GM23338 (cell line): ENCODE results near the gene PTPRF. TPM values are rescaled to one million over a fixed set of nuclear protein-coding genes. Genes with fewer than 3 reads are reported as not detected.

Experiments used
- ATAC-seq: fragments of 200-7000 bp; cut with Tn5 transposase; 3 replicates; pipeline ENCODE4 v1.9.1; 2020
- DNase-seq: peaks from one replicate; pipeline ENCODE4 v3.0.0-alpha.2; 2015; ENCODE audit warnings: low spot score
- H2AFZ ChIP-seq: fragments of 200-600 bp; sonication (generic); 2 replicates; pipeline ENCODE4 v1.8.0; 2016; ENCODE audit warnings: antibody characterized with exemption, mild to moderate bottlenecking, moderate library complexity
- H3F3A ChIP-seq: fragments of 200-600 bp; sonication (generic); replicated peaks from 2 replicates; pipeline ENCODE4 v1.8.0; 2017; ENCODE audit warnings: antibody characterized with exemption, mixed run types, low read depth
- H3K27ac ChIP-seq: fragments of 200-600 bp; sonication (generic); 2 replicates; pipeline ENCODE4 v1.6.1; 2016; ENCODE audit warnings: low read depth
- H3K27me3 ChIP-seq: fragments of 200-600 bp; sonication (generic); 2 replicates; pipeline ENCODE4 v1.8.0; 2016; ENCODE audit warnings: mild to moderate bottlenecking, mixed run types, moderate library complexity; ENCODE audit not compliant: insufficient read depth
- H3K36me3 ChIP-seq: fragments of 200-600 bp; sonication (generic); 2 replicates; pipeline ENCODE4 v1.8.0; 2016; ENCODE audit warnings: mild to moderate bottlenecking; ENCODE audit not compliant: insufficient read depth
- H3K4me1 ChIP-seq: fragments of 200-600 bp; sonication (generic); 2 replicates; pipeline ENCODE4 v1.8.0; 2016; ENCODE audit warnings: mild to moderate bottlenecking, moderate library complexity; ENCODE audit not compliant: insufficient read depth
- H3K4me2 ChIP-seq: fragments of 200-600 bp; sonication (generic); 2 replicates; pipeline ENCODE4 v1.7.1; 2017; ENCODE audit warnings: mixed run types
- H3K4me3 ChIP-seq: fragments of 200-600 bp; sonication (generic); 2 replicates; pipeline ENCODE4 v1.6.1; 2016; ENCODE audit warnings: mixed run types
- H3K79me2 ChIP-seq: fragments of 200-600 bp; sonication (generic); replicated peaks from 2 replicates; pipeline ENCODE4 v1.8.0; 2017; ENCODE audit warnings: mild to moderate bottlenecking; ENCODE audit not compliant: insufficient read depth
- H3K9me2 ChIP-seq: fragments of 200-600 bp; sonication (generic); 2 replicates; pipeline ENCODE4 v1.8.0; 2017; ENCODE audit not compliant: insufficient read depth
- H4K20me1 ChIP-seq: fragments of 200-600 bp; sonication (generic); replicated peaks from 2 replicates; pipeline ENCODE4 v1.8.0; 2017; ENCODE audit warnings: mild to moderate bottlenecking; ENCODE audit not compliant: insufficient read depth
- H3K27ac Mint-ChIP-seq: 2 replicates; pipeline ENCODE4 v1.8.0; 2020; ENCODE audit warnings: inconsistent platforms, mild to moderate bottlenecking, moderate library complexity, mixed read lengths
- H3K27me3 Mint-ChIP-seq: 3 replicates; pipeline ENCODE4 v1.8.0; 2022; ENCODE audit warnings: low read depth, mild to moderate bottlenecking, moderate library complexity, mixed read lengths, inconsistent platforms; ENCODE audit not compliant: insufficient read depth, poor library complexity
- H3K36me3 Mint-ChIP-seq: 3 replicates; pipeline ENCODE4 v1.8.0; 2021; ENCODE audit warnings: low read depth, mild to moderate bottlenecking, inconsistent platforms, moderate library complexity, mixed read lengths
- H3K4me1 Mint-ChIP-seq: 3 replicates; pipeline ENCODE4 v1.8.0; 2020; ENCODE audit warnings: mild to moderate bottlenecking, inconsistent platforms, mixed read lengths
- H3K4me3 Mint-ChIP-seq: 3 replicates; pipeline ENCODE4 v1.8.0; 2021; ENCODE audit warnings: moderate library complexity, mild to moderate bottlenecking, inconsistent platforms, mixed read lengths
- H3K9me3 Mint-ChIP-seq: 3 replicates; pipeline ENCODE4 v1.8.0; 2020; ENCODE audit warnings: moderate library complexity, mild to moderate bottlenecking, inconsistent platforms, mixed read lengths
- CREB1 ChIP-seq: fragments of 250-450 bp; sonication (Bioruptor Pico); IDR thresholded peaks from 2 replicates; pipeline ENCODE4 v1.5.0; 2020; ENCODE audit warnings: low read depth, mild to moderate bottlenecking, moderate library complexity
- EZH2 ChIP-seq: fragments of 200-600 bp; sonication (generic); IDR thresholded peaks from one replicate; pipeline ENCODE4 v1.8.0; 2017; ENCODE audit warnings: antibody characterized with exemption, mild to moderate bottlenecking, low read depth; ENCODE audit not compliant: unreplicated experiment
- JUNB ChIP-seq: IDR thresholded peaks from one replicate; pipeline ENCODE4 v1.6.1; 2016; ENCODE audit warnings: antibody characterized with exemption; ENCODE audit not compliant: unreplicated experiment
- NANOG ChIP-seq: IDR thresholded peaks from 2 replicates; pipeline ENCODE4 v1.6.1; 2016; ENCODE audit warnings: antibody characterized with exemption, borderline replicate concordance
- POLR2AphosphoS5 ChIP-seq: IDR thresholded peaks from 2 replicates; pipeline ENCODE4 v1.6.1; 2016; ENCODE audit warnings: antibody characterized with exemption, low read depth
- ZNF114 ChIP-seq: fragments of 250-450 bp; sonication (Bioruptor Pico); IDR thresholded peaks from 2 replicates; pipeline ENCODE4 v1.5.0; 2020; ENCODE audit warnings: mild to moderate bottlenecking, moderate library complexity
- polyA plus RNA-seq: library from polyadenylated mRNA; unstranded; fragments of >200 nt; fragmentation: Nextera tagmentation; extraction: Ambion mirVana; gene quantifications from 2 replicates; pipeline ENCODE4 v1.2.1, GENCODE V29; 2016
- total RNA-seq: library from RNA; depleted of rRNA; stranded (reverse); fragments of >200 nt; shearing (Covaris generic); gene quantifications from 2 replicates; pipeline ENCODE4 v1.2.3, GENCODE V29; 2014
- TF ChIP-seq, protein P1 (sequence below): fragments of 250-450 bp; sonication (Bioruptor Pico); IDR thresholded peaks from 2 replicates; pipeline ENCODE4 v1.5.0; 2020; ENCODE audit warnings: mild to moderate bottlenecking, moderate library complexity
- TF ChIP-seq, protein P2 (sequence below): IDR thresholded peaks from one replicate; pipeline ENCODE4 v1.6.1; 2018; ENCODE audit warnings: antibody characterized with exemption; ENCODE audit not compliant: unreplicated experiment
- TF ChIP-seq, protein P3 (sequence below): IDR thresholded peaks from 2 replicates; pipeline ENCODE4 v1.6.1; 2016; ENCODE audit warnings: antibody characterized with exemption

The PTPRF gene
- total and polyA plus RNA-seq, 2 experiments from 2014 or later: 52.4 to 173 TPM

DNA sequence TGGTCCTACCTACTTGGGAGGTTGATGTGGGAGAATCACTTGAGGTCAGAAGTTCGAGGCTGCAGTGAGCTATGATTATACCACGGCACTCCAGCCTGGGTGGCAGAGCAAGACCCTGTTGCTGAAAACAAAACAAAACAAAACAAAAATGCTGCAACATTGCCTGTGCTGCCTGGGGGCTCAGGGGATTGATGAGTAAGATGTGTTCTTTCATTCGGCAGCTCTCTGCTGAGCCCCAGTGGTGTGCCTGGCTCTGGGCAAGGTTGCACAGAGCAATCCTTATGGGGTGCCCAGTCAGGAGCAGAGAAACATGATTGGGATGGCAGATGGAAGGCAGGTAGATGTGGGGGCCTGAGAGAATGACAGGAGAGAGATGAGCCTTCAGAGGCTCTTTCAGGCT, 90.7 kb downstream of the PTPRF start:
- Mint-ChIP-seq H3K4me3 (no peak overlapping the region), H3K27ac (no peak overlapping the region), H3K36me3 (peaks cover 61% of the 10 kb centered on the region), H3K9me3 (no peaks in the 10 kb centered on the region), H3K4me1 (no peaks in the 10 kb centered on the region), H3K27me3 (peaks cover 7% of the 10 kb centered on the region)
- no peak for TF ChIP-seq CREB1 (CRISPR knock-in tag)
- TF ChIP-seq EZH2: no peak
- TF ChIP-seq, protein P1, sequence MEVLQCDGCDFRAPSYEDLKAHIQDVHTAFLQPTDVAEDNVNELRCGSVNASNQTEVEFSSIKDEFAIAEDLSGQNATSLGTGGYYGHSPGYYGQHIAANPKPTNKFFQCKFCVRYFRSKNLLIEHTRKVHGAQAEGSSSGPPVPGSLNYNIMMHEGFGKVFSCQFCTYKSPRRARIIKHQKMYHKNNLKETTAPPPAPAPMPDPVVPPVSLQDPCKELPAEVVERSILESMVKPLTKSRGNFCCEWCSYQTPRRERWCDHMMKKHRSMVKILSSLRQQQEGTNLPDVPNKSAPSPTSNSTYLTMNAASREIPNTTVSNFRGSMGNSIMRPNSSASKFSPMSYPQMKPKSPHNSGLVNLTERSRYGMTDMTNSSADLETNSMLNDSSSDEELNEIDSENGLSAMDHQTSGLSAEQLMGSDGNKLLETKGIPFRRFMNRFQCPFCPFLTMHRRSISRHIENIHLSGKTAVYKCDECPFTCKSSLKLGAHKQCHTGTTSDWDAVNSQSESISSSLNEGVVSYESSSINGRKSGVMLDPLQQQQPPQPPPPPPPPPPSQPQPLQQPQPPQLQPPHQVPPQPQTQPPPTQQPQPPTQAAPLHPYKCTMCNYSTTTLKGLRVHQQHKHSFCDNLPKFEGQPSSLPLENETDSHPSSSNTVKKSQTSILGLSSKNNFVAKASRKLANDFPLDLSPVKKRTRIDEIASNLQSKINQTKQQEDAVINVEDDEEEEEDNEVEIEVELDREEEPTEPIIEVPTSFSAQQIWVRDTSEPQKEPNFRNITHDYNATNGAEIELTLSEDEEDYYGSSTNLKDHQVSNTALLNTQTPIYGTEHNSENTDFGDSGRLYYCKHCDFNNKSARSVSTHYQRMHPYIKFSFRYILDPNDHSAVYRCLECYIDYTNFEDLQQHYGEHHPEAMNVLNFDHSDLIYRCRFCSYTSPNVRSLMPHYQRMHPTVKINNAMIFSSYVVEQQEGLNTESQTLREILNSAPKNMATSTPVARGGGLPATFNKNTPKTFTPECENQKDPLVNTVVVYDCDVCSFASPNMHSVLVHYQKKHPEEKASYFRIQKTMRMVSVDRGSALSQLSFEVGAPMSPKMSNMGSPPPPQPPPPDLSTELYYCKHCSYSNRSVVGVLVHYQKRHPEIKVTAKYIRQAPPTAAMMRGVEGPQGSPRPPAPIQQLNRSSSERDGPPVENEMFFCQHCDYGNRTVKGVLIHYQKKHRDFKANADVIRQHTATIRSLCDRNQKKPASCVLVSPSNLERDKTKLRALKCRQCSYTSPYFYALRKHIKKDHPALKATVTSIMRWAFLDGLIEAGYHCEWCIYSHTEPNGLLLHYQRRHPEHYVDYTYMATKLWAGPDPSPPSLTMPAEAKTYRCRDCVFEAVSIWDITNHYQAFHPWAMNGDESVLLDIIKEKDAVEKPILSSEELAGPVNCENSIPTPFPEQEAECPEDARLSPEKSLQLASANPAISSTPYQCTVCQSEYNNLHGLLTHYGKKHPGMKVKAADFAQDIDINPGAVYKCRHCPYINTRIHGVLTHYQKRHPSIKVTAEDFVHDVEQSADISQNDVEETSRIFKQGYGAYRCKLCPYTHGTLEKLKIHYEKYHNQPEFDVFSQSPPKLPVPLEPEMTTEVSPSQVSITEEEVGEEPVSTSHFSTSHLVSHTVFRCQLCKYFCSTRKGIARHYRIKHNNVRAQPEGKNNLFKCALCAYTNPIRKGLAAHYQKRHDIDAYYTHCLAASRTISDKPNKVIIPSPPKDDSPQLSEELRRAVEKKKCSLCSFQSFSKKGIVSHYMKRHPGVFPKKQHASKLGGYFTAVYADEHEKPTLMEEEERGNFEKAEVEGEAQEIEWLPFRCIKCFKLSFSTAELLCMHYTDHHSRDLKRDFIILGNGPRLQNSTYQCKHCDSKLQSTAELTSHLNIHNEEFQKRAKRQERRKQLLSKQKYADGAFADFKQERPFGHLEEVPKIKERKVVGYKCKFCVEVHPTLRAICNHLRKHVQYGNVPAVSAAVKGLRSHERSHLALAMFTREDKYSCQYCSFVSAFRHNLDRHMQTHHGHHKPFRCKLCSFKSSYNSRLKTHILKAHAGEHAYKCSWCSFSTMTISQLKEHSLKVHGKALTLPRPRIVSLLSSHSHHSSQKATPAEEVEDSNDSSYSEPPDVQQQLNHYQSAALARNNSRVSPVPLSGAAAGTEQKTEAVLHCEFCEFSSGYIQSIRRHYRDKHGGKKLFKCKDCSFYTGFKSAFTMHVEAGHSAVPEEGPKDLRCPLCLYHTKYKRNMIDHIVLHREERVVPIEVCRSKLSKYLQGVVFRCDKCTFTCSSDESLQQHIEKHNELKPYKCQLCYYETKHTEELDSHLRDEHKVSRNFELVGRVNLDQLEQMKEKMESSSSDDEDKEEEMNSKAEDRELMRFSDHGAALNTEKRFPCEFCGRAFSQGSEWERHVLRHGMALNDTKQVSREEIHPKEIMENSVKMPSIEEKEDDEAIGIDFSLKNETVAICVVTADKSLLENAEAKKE (CRISPR knock-in tag): no peak
- no peak for TF ChIP-seq NANOG
- TF ChIP-seq, protein P2, sequence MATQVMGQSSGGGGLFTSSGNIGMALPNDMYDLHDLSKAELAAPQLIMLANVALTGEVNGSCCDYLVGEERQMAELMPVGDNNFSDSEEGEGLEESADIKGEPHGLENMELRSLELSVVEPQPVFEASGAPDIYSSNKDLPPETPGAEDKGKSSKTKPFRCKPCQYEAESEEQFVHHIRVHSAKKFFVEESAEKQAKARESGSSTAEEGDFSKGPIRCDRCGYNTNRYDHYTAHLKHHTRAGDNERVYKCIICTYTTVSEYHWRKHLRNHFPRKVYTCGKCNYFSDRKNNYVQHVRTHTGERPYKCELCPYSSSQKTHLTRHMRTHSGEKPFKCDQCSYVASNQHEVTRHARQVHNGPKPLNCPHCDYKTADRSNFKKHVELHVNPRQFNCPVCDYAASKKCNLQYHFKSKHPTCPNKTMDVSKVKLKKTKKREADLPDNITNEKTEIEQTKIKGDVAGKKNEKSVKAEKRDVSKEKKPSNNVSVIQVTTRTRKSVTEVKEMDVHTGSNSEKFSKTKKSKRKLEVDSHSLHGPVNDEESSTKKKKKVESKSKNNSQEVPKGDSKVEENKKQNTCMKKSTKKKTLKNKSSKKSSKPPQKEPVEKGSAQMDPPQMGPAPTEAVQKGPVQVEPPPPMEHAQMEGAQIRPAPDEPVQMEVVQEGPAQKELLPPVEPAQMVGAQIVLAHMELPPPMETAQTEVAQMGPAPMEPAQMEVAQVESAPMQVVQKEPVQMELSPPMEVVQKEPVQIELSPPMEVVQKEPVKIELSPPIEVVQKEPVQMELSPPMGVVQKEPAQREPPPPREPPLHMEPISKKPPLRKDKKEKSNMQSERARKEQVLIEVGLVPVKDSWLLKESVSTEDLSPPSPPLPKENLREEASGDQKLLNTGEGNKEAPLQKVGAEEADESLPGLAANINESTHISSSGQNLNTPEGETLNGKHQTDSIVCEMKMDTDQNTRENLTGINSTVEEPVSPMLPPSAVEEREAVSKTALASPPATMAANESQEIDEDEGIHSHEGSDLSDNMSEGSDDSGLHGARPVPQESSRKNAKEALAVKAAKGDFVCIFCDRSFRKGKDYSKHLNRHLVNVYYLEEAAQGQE: no peak
- no peak for TF ChIP-seq POLR2AphosphoS5
- no peak for TF ChIP-seq JUNB
- TF ChIP-seq, protein P3, sequence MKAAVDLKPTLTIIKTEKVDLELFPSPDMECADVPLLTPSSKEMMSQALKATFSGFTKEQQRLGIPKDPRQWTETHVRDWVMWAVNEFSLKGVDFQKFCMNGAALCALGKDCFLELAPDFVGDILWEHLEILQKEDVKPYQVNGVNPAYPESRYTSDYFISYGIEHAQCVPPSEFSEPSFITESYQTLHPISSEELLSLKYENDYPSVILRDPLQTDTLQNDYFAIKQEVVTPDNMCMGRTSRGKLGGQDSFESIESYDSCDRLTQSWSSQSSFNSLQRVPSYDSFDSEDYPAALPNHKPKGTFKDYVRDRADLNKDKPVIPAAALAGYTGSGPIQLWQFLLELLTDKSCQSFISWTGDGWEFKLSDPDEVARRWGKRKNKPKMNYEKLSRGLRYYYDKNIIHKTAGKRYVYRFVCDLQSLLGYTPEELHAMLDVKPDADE: no peak
- TF ChIP-seq ZNF114 (CRISPR knock-in tag): no peak
- no peaks in the 10 kb centered on the region for H3F3A ChIP-seq
- no peak for ATAC-seq
- DNase-seq: no peak
- H3K4me1 ChIP-seq: no peaks in the 10 kb centered on the region
- H4K20me1 ChIP-seq: peaks cover 4% of the 10 kb centered on the region; the same call in 1 of the 2 replicates
- no peak overlapping the region for H3K4me3 ChIP-seq
- no peak overlapping the region for H2AFZ ChIP-seq
- H3K79me2 ChIP-seq: no peaks in the 10 kb centered on the region
- H3K4me2 ChIP-seq: no peak overlapping the region
- H3K27ac ChIP-seq: no peak overlapping the region
- no peaks in the 10 kb centered on the region for H3K9me2 ChIP-seq
- H3K27me3 ChIP-seq: no peaks in the 10 kb centered on the region
- H3K36me3 ChIP-seq: peaks cover 13% of the 10 kb centered on the region; the same call in 1 of the 2 replicates
